Large intestine (tissue), 3 donors: ENCODE measurements around the gene MSGN1. TPM values are rescaled to one million over a fixed set of nuclear protein-coding genes. Genes with fewer than 3 reads are reported as not detected.

Experiments used
- DNase-seq, 2 donors: peaks; one replicate each; pipeline versions ENCODE4 v3.0.0 to v3.0.0-alpha.2; 2013
- H3K27ac ChIP-seq: one replicate; pipeline ENCODE4 v1.5.1; 2013; ENCODE audit warnings: low read length
- H3K27me3 ChIP-seq: 2 replicates; pipeline ENCODE4 v1.6.1; 2013; ENCODE audit warnings: low read length; ENCODE audit not compliant: control insufficient read depth, insufficient read depth
- H3K36me3 ChIP-seq: 2 replicates; pipeline ENCODE4 v1.6.1; 2013; ENCODE audit warnings: low read length; ENCODE audit not compliant: control insufficient read depth, insufficient read depth
- H3K4me1 ChIP-seq: one replicate; pipeline ENCODE4 v1.6.1; 2013; ENCODE audit warnings: low read length; ENCODE audit not compliant: control insufficient read depth, insufficient read depth
- H3K4me3 ChIP-seq: one replicate; pipeline ENCODE4 v1.5.1; 2013; ENCODE audit warnings: low read length
- H3K9me3 ChIP-seq: one replicate; pipeline ENCODE4 v1.6.1; 2013; ENCODE audit warnings: mild to moderate bottlenecking, low read depth, low read length, moderate library complexity; ENCODE audit not compliant: control insufficient read depth
- WGBS: methylation state at CpG from one replicate; pipeline ENCODE4 v1.1.5; 2013; ENCODE audit warnings: low lambda C conversion rate; ENCODE audit not compliant: insufficient coverage; 5-methylcytosine and 5-hydroxymethylcytosine counted together
- polyA plus RNA-seq: library from polyadenylated mRNA; unstranded; fragments of 120-200 nt; gene quantifications from one replicate; pipeline ENCODE4 v1.2.1, GENCODE V29; 2013

The MSGN1 gene
- polyA plus RNA-seq, 1 donor: not detected

DNA sequence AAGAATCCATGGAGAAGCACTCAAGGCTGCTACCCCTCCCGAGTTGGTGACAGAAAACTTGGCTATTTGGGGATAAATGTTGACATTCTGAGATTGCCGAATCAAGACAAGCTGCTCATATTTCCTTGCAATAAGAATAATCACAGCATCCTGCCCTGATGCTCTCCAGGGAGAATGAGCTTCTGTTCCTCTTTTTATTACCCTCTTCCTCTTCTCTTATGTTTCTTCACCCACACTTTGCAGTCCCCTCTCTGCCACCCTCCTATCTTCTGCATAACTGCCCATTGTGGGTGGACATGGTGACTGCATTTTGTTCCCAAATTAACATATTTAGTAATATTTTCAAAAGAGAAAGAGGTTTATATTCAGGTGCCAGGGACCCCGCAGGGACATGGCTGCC lies 11.9 kb upstream of the MSGN1 start:
- H3K4me1 ChIP-seq: no peaks in the 10 kb centered on the region
- no peak overlapping the region for H3K27ac ChIP-seq
- no peak for DNase-seq
- H3K9me3 ChIP-seq: no peaks in the 10 kb centered on the region
- no peaks in the 10 kb centered on the region for H3K36me3 ChIP-seq
- H3K4me3 ChIP-seq: no peak overlapping the region
- 100% methylated on average over 1 of the region's 3 CpGs for WGBS
- H3K27me3 ChIP-seq: peaks cover under 1% of the 10 kb centered on the region

DNA sequence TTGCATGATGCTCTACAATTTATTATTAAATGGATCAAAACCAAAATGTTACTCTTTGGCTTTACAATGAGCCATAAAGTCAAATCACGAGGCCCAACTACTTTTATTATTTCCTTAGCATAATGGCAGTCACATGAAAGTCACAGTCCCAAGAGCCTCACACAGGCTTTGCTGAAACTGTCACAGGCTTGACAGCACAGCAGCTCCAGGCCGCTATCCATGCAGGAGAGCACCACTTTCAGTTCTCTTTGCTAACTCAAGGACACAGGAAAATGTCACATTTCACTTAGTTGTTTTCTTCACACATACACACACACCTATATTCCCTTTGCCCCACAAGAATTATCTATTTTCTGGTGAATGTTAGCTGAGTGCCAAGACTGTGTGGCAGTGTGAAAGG lies 11.1 kb upstream of the MSGN1 start:
- Histone ChIP-seq H3K27me3 (peaks cover 2% of the 10 kb centered on the region), H3K9me3 (no peaks in the 10 kb centered on the region), H3K27ac (no peak overlapping the region), H3K4me1 (no peaks in the 10 kb centered on the region), H3K4me3 (no peak overlapping the region), H3K36me3 (no peaks in the 10 kb centered on the region)
- peak in 1 of 2 donors; percentile 20 for DNase-seq
- no CpG with 5 or more reads among the region's 2 CpGs for WGBS

DNA sequence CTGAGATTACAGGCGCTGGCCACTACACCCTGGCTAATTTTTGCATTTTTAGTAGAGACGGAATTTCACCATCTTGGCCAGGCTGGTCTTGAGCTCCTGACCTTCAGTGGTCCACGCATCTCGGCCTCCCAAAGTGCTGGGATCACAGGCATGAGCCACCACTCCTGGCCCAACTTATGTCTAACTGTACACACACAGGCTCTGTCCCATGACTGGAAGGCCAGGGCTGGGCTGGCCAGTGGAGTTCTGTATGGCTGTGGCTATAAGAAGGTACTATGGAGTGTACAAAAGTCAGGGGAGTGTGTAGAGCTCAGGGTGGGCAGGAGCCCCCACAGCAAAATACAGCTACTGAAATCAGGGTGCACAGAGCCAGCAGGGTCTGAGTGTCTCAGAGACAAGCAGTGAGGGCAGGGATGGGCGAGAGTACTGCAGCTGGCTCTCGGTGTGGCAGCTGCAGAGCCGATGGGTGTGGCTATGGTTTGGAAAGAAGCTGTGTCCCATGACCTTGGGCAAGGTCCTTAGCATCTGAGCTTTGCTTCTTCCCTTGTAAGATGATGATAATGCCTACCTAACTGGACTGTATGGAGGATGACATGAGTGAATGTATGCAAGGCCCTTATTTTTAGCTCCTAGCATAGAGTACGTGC lies 10.4 kb upstream of the MSGN1 start:
- Histone ChIP-seq H3K36me3 (no peaks in the 10 kb centered on the region), H3K4me1 (no peaks in the 10 kb centered on the region), H3K27ac (no peak overlapping the region), H3K9me3 (no peaks in the 10 kb centered on the region), H3K27me3 (peaks cover 2% of the 10 kb centered on the region), H3K4me3 (no peak overlapping the region)
- no CpG with 5 or more reads among the region's 8 CpGs for WGBS
- DNase-seq: no peak

DNA sequence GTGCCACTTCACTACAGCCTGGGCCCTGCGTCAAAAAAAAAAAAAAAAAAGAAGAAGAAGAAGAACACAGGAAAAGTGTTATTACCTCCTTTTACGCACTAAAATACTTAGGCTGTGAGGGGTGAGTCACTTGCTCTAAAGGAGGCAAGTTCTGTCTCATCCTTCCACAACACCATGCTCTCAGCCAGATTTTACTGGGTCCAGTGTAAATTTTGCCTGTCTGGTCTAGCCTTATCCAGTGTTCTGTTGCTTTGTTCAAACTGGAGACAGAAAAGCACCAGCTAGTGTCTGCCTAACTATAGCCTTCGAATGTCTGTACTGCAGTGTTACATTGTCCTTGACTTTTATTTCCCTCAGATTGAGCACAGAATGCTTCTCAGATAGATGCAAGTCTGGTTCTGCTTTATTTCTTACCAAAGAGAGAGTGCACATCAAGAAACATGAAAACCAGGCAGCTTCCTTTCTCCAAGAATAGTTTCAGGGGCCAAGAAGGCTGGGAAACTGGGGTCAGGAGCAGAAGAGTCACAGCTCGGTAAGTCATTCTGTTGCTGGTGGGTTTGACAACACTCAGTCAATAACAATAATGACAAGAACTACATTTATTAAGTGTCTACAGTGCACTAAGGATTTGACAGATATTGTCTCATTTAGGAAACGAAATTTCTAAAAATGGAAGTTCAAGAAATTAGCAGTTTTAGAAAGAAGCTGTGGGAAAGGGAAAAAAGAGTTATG lies 3.1 kb upstream of the MSGN1 start:
- no peak overlapping the region for H3K27ac ChIP-seq
- DNase-seq: no peak
- WGBS: 67% methylated on average over 3 of the region's 5 CpGs
- no peaks in the 10 kb centered on the region for H3K36me3 ChIP-seq
- no peaks in the 10 kb centered on the region for H3K9me3 ChIP-seq
- no peak overlapping the region for H3K4me3 ChIP-seq
- peaks cover 12% of the 10 kb centered on the region for H3K27me3 ChIP-seq
- no peaks in the 10 kb centered on the region for H3K4me1 ChIP-seq

DNA sequence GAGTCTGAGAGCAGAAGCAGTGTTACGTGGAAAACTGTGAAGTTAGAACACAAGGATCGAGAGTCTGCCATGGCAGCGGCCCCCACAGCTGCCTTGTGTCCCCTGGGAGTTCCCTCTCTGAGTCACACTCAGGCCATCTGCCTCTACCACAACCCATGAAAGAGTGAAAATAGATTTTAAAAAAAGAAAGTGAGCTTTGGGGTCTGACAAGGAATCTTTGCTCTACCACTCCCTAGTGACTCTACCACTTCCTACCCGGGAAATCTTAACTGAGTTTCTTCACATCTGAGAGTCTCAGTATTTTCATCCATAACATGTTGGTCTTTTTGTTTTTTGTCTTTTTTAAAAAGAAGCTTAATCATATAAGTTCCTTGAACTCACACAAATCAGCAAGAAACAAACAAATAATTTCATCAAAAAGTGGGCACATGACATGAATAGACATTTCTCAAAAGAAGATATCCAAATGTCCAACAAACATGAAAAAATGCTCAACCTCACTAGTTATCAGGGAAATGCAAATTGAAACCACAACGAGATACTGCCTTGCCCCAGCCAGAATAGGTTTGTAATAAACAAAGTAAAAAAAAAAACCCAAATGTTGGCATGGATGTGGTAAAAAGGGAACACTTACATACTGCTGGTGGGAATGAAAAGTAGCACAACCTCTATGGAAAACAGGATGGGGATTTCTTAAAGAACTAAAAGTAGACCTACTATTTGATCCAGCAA lies 2.4 kb upstream of the MSGN1 start:
- DNase-seq: no peak
- no peaks in the 10 kb centered on the region for H3K9me3 ChIP-seq
- H3K36me3 ChIP-seq: no peaks in the 10 kb centered on the region
- no peak overlapping the region for H3K27ac ChIP-seq
- no peak overlapping the region for H3K4me3 ChIP-seq
- WGBS: 100% methylated on average over 1 of the region's 5 CpGs
- H3K4me1 ChIP-seq: no peaks in the 10 kb centered on the region
- peaks cover 12% of the 10 kb centered on the region for H3K27me3 ChIP-seq

DNA sequence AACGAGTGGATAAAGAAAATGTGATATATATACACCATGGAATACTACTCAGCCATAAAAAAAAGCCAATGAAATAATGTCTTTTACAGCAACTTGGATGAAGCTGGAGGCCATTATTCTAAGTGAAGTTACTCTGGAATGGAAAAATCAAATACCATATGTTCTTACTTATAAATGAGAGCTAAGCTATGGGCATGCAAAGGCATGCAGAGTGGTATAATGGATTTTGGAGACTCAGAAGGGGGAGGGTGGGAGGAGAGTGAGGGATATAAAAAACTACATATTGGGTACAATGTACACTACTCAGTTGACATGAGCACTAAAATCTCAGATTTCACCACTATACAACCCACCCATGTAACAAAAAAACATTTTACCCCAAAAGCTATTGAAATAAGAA lies 1.7 kb upstream of the MSGN1 start:
- Histone ChIP-seq H3K27ac (no peak overlapping the region), H3K27me3 (peaks cover 9% of the 10 kb centered on the region), H3K36me3 (no peaks in the 10 kb centered on the region), H3K9me3 (no peaks in the 10 kb centered on the region), H3K4me3 (no peak overlapping the region), H3K4me1 (no peaks in the 10 kb centered on the region)
- DNase-seq: no peak
- 100% methylated on average over 1 of the region's 1 CpG for WGBS

DNA sequence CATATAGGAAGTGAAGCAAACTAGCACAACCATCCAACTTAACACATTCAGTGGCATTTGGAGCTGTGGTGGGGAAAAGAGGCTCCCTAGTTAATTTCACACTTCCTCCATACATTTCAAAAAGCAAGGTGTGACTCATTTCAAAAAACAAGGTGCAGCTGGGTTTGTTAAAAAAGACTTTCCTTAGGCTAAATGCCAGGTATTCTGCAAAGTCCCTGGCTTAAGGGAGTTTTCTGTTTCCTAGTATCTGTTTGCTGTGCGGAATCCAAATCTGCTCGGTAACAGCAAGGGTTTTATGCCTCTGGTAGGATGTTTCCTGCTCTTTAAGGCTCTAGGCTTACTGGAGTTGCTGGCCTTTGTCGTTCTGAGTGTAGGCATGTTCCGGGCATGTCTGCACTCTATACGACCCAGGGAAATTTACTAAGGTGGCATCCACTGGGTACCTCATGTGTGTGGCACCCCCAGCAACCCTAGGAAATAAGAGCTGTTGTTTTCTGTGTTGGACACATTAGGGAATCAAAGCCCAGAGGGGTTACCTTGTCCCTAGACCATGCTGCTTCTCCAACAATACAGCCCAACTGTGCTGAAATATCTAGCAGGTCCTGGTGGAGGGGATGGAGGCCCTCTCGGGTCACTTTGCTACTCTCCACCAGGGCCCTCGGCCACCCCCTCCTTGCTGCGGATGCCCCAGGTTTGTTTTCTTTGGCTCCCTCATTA lies 634 bp upstream of the MSGN1 start:
- H3K4me1 ChIP-seq: no peaks in the 10 kb centered on the region
- H3K4me3 ChIP-seq: no peak overlapping the region
- no peak overlapping the region for H3K27ac ChIP-seq
- H3K9me3 ChIP-seq: no peaks in the 10 kb centered on the region
- peaks cover 9% of the 10 kb centered on the region for H3K27me3 ChIP-seq
- H3K36me3 ChIP-seq: no peaks in the 10 kb centered on the region
- DNase-seq: no peak
- WGBS: no CpG with 5 or more reads among the region's 8 CpGs

DNA sequence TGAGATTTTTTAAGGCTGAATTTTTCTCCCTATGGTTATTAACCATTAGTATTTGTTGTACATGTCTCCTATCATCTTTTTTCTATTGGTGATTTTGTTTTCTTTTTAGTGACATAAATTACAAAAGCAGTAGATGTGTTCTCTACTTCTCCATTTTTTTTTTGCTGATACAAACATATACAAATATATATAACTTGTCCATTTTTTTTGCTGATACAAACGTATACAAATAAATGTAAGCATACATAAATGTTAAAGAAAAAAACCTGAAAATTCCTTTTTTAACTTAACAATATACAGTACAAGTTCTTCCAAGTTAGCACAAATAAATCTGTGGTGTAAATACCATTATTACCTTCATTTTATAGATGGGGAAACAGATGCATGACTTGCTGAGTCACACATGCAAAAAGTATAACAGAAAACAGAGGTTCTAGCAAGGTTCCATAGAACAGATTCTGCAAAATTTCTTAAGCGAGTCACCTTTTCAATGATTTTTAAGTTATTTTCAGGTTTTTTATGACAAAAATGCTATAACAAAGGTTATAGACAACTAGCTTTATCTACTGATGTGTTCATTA lies 2.1 kb downstream of the MSGN1 start:
- Histone ChIP-seq H3K27ac (no peak overlapping the region), H3K4me3 (no peak overlapping the region), H3K9me3 (no peaks in the 10 kb centered on the region), H3K27me3 (peaks cover 5% of the 10 kb centered on the region), H3K4me1 (no peaks in the 10 kb centered on the region), H3K36me3 (no peaks in the 10 kb centered on the region)
- DNase-seq: no peak
- no CpG with 5 or more reads among the region's 2 CpGs for WGBS

DNA sequence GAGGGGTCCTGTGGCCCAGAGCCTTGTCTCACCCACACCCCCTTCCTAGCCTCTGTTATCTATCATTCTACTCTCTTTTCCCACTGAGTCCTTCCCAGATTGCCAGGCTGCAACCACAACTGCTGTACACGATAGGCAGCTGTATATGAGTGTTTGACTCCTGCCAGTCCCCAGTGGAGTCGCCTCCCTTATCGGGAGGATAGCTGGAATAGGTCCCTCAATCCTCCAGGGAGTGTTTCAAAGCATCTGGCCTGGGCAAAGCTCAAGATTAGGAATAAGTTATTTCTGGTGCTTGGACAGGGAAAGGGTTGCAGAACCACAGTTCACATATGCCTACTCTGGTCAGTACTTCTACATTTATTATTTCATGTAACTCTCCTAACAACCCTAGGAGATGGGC lies 4.8 kb downstream of the MSGN1 start:
- DNase-seq: no peak
- Histone ChIP-seq H3K4me3 (no peak overlapping the region), H3K4me1 (no peaks in the 10 kb centered on the region), H3K27ac (no peak overlapping the region), H3K27me3 (peaks cover 5% of the 10 kb centered on the region), H3K36me3 (no peaks in the 10 kb centered on the region), H3K9me3 (no peaks in the 10 kb centered on the region)
- WGBS: no CpG with 5 or more reads among the region's 3 CpGs
